GM19023 (cell line): ENCODE measurements around the gene OR4F15.
"Not testable (repeated sequence)": the region's sequence is repeated elsewhere in the genome, so short reads cannot be mapped to it uniquely, and the experiment has no call there.

ENCODE experiments used
- ATAC-seq: cut with Tn5 transposase; IDR thresholded peaks from one replicate; pipeline ENCODE4 v1.9.1; 2021; ENCODE audit warnings: mild to moderate bottlenecking, moderate library complexity; ENCODE audit not compliant: unreplicated experiment

The OR4F15 gene

GRCh38 chr15:101811902-101812301, at the start of gene OR4F15:
Gene OR4F15 (plus strand): TSS chr15:101812202. CDS start chr15:101818187, 5,985 bp downstream.
- no peak for ATAC-seq

- not testable (repeated sequence) for ATAC-seq
These were observed 47.2 kb upstream of the OR4F15 start for GRCh38 chr15:101764669-101765339.

GRCh38 chr15:101765340-101765671, 46.7 kb upstream of the OR4F15 start:
- ATAC-seq: not testable (repeated sequence)

GRCh38 chr15:101765772-101766456, 46.1 kb upstream of the OR4F15 start:
- ATAC-seq: no peak

GRCh38 chr15:101767083-101767640, 44.8 kb upstream of the OR4F15 start:
- ATAC-seq: not testable (repeated sequence)

- no peak for ATAC-seq
These were observed 39.1 kb upstream of the OR4F15 start for GRCh38 chr15:101772921-101773320.

- ATAC-seq: no peak
These were observed 38.4 kb upstream of the OR4F15 start for GRCh38 chr15:101773496-101774100.

- no peak for ATAC-seq
These were observed 36.9 kb upstream of the OR4F15 start for GRCh38 chr15:101775136-101775535.

GRCh38 chr15:101778576-101778975, 33.4 kb upstream of the OR4F15 start:
- ATAC-seq: not testable (repeated sequence)

- ATAC-seq: not testable (repeated sequence)
These were observed 31.8 kb upstream of the OR4F15 start for GRCh38 chr15:101780225-101780624.

- ATAC-seq: no peak
These were observed 30.1 kb upstream of the OR4F15 start for GRCh38 chr15:101781928-101782327.

GRCh38 chr15:101784644-101785043, 27.4 kb upstream of the OR4F15 start:
- no peak for ATAC-seq

- ATAC-seq: not testable (repeated sequence)
These were observed 25.6 kb upstream of the OR4F15 start for GRCh38 chr15:101786422-101786821.

- not testable (repeated sequence) for ATAC-seq
These were observed 24.0 kb upstream of the OR4F15 start for GRCh38 chr15:101788001-101788400.

GRCh38 chr15:101788503-101789269, 23.3 kb upstream of the OR4F15 start:
- ATAC-seq: not testable (repeated sequence)

- ATAC-seq: not testable (repeated sequence)
These were observed 21.3 kb upstream of the OR4F15 start for GRCh38 chr15:101790748-101791147.

GRCh38 chr15:101793981-101794380, 18.0 kb upstream of the OR4F15 start:
- ATAC-seq: not testable (repeated sequence)

- ATAC-seq: no peak
These were observed 16.5 kb upstream of the OR4F15 start for GRCh38 chr15:101795455-101795854.

- no peak for ATAC-seq
These were observed 12.3 kb upstream of the OR4F15 start for GRCh38 chr15:101799665-101800064.

- no peak for ATAC-seq
These were observed 11.0 kb upstream of the OR4F15 start for GRCh38 chr15:101801048-101801447.

- ATAC-seq: no peak
These were observed 8.8 kb upstream of the OR4F15 start, which contains the start of gene OR4F6 for GRCh38 chr15:101803209-101803608. Gene OR4F6 (plus strand): TSS chr15:101803509. CDS start chr15:101805720, 2,211 bp downstream.
